HG03457 (cell line): ENCODE measurements around the gene PYCR2.
A peak's percentile ranks its signal among the peaks of the same experiment; 100 is the strongest.
"Not testable (repeated sequence)": the region's sequence is repeated elsewhere in the genome, so short reads cannot be mapped to it uniquely, and the experiment has no call there.

Experiments used
- ATAC-seq: cut with Tn5 transposase; IDR thresholded peaks from one replicate; pipeline ENCODE4 v1.9.1; 2021; ENCODE audit warnings: moderate number of reproducible peaks; ENCODE audit not compliant: unreplicated experiment

The PYCR2 gene

DNA sequence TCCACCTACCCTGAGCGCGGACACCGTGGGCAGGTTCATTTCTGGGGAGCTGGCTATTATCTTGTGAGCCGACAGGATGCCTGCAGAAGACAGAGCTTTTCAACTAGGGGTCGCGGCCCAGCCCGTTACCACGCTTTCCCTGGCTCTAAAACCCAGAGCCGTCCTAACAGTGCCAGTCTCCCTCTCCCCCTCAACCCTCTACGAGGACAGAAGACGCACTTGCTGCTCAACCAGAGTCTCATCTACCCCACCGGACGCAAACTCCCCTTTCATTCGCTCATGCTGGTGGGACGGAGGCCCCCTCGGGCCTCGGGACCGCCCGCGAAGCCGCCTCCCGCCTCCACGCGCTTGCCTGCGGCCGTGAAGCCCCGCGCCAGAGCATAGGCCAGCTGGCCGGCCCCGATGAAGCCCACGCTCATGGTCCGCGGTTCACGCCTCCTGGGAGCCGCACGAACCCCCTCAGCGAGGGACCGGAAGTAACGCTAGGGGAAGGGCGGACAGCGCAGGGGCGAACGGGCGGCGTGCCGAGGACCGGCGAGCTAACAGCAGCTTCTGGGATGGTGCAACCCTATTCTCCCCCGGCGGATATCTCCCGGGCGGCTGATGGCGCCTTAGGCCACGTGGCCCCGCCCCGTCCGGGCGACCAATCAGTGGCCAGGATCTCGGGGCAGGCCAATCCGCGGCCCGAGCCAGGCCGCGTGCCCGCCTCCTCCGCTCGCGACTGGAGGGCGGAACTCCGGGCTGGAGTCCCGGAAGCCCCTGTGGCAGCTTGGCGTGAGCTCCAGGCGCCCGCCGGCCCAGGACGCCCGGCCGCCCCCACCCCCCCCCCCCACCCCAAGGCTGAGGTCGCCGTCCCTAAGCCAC is at the start of gene PYCR2:
Gene PYCR2 (minus strand): TSS at position 559 of the 864 bp plus-strand sequence. CDS start 140 bp downstream, at position 419.
- ATAC-seq, result peak; percentile 97

DNA sequence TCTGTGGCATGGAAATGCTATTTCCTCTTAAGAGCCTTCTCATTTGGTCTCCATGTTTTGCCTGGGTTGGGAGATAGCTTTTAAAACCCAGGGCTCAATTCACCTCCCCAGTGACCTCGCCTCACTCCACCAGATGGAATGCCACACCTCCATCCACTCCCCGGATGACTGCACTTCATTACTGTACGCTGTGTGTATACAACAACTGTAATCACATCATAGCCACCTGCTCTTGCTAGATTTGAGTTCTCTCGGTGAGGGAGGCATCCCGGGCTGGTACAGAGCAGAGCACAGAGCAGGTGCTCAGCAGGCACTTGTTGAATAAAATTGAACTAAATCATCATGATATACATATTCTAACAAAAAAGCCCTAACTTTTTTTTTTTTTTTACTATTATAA is 49.1 kb upstream of the PYCR2 start:
- no peak for ATAC-seq

- ATAC-seq, result no peak
Observed at GRCh38 chr1:225972344-225973152, 48.5 kb upstream of the PYCR2 start.

- not testable (repeated sequence) for ATAC-seq
Observed at GRCh38 chr1:225970592-225971157, 46.6 kb upstream of the PYCR2 start.

GRCh38 chr1:225969751-225970150 is 45.7 kb upstream of the PYCR2 start:
- ATAC-seq, result not testable (repeated sequence)

DNA sequence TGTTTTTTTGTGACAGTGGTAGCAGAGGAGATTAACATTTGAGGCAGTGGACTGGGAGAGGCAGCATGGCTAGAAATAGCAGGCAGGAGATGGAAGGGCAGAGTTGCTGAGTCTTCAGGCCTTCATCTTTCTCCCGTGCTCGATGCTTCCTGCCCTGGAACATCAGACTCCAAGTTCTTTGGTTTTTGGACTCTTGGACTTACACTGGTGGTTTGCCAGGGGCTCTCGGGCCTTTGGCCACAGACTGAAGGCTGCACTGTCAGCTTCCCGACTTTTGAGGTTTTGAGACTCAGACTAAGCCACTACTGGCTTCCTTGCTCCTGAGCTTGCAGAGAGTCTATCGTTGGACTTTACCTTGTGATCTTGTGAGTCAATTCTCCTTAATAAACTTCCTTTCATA is 41.2 kb upstream of the PYCR2 start:
- no peak for ATAC-seq

DNA sequence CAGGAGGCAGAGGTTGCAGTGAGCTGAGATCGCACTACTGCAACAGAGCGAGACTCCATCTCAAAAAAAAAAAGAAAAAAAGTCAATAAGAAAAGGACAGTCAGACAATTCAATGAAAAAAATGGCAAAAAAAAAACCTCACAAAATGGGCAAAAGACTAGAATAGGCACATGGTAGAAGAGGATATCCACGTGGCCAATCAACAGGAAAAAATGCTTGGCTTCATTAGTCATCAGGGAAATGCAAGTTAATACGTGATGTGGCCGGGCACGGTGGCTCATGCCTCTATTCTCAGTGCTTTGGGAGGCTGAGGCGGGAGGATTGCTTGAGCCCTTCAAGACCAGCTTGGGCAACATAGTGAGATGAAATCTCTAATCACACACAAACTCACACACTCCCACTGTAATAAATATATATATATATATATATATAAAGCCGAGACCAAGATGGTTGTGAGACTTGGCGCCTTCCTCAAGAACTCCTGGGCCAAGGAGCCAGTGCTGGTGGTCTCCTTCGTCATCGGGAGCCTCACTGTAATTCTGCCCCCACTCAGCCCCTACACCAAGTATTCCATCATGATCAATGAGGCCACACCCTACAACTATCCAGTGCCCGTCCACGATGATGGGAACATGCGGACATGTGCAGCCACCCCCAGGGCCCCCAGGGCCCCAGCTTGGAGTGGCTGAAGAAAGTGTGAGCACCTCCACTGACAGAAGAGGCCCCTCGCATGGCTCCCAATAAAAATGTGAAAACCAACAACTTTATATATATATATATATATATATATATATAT is 39.9 kb upstream of the PYCR2 start:
- no peak for ATAC-seq

DNA sequence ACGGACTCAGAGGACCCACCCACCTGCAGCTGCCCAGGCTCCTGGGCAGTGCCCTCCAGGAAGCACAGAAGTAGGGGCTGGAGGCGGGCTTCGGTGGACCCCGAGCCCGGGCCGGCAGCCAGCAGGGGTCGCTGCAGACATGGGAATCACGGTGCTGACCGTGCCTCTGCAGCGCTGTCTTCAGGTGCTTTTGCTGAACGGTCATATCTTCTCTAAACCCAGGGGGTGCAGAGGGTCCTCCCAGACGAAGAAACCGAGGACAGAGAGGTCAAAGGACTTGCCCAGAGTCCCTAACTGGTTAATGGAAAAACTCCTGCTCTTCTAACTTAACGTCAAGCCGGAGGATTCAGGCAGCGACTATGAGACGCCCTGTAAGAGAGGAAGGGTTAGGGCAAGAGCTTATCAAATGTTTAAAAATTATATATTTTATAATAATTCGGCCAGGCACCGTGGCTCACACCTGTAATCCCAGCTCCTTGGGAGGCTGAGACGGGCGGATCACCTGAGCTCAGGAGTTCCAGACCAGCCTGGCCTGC is 38.5 kb upstream of the PYCR2 start:
- ATAC-seq, result no peak

DNA sequence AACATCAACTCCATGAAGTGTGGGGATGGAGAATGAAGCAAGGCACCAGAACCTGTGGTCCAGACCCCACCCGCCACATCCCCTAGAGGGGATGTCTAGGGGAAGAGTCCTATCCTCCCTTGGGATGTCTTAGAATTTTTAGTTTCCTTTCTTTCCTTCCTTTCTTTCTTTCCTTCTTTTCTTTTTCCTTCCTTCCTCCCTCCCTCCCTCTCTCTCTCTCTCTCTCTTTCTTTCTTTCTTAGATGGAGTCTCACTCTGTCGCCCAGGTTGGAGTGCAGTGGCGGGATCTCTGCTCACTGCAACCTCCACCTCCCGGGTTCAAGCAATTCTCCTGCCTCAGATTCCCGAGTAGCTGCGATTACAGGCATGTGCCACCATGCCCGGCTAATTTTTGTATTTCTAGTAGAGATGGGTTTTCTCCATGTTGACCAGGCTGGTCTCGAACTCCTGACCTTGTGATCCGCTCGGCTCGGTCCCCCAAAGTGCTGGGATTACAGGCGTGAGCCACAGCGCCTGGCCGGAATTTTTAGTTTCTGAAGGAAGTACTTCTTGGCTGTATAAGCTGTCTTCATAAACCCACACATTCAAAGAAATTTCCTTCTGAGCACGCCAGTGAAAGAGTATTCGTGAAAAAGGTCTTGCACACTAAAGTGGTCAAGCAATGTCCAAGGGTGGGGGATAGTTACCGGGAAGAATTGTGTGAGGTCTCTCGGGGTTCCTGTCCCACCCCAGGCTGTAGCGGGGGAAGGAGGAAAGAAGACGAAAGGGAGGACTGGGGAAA is 37.8 kb upstream of the PYCR2 start:
- no peak for ATAC-seq

GRCh38 chr1:225958041-225958440 is 34.0 kb upstream of the PYCR2 start:
- no peak for ATAC-seq

GRCh38 chr1:225954753-225955152 is 30.7 kb upstream of the PYCR2 start:
- ATAC-seq, result no peak

DNA sequence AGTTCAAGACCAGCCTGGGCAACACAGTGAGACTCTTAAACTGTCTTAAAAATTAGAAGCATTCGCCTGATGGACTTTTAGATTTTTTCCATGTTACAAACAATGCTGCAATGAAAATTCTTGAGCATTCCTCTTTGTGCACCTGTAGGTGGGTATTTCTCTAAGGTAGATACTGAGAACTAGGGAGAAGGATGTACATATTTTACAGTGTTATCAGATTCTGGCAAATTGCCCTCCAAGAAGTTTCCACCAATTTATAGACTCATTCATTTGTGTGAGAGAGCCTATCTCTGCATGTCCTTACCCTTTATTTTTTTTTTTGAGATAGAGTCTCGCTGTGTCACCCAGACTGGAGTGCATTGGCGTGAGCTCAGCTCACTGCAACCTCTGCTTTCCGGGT is 29.3 kb upstream of the PYCR2 start:
- ATAC-seq, result no peak

- no peak for ATAC-seq
Observed at GRCh38 chr1:225950905-225951497, 27.0 kb upstream of the PYCR2 start.

GRCh38 chr1:225949041-225949440 is 25.0 kb upstream of the PYCR2 start:
- no peak for ATAC-seq

DNA sequence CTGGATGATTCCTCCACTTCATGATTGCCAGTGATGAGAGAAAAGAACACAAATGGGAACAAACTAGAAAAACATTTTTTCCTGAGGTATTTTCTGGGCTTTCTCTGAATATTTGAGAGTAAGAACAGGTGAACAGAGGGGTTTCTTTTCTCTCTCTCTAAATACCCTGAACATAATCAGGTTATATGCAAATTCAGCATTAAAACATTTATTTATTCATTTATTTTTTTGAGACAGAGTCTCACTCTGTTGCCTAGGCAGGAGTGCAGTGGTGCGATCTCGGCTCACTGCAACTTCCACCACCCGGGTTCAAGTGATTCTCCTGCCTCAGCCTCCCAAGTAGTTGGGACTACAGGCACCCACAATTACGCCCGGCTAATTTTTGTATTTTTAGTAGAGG is 22.8 kb upstream of the PYCR2 start:
- ATAC-seq, result no peak

- ATAC-seq, result no peak
Observed at GRCh38 chr1:225946082-225946620, 22.1 kb upstream of the PYCR2 start.

DNA sequence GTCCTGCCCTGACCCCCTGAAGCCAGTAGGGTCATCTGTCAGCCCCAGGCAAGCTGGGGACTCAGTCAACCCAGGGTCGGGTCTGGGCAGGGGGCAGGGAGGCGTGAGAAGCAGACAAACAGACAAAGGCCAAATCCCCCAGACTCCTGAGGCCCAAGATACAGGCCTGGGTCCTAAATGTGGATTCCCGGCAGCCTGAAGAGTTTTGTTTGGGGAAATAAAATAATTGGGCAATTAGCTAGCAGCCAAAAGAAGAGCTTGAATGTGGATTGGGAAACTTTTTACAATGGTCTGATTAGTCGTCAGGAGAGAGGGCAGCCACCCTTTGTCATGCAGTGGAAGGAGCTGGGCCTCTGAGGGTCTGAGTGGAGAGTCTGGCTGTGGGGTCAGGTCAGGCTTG is 21.5 kb upstream of the PYCR2 start:
- no peak for ATAC-seq

DNA sequence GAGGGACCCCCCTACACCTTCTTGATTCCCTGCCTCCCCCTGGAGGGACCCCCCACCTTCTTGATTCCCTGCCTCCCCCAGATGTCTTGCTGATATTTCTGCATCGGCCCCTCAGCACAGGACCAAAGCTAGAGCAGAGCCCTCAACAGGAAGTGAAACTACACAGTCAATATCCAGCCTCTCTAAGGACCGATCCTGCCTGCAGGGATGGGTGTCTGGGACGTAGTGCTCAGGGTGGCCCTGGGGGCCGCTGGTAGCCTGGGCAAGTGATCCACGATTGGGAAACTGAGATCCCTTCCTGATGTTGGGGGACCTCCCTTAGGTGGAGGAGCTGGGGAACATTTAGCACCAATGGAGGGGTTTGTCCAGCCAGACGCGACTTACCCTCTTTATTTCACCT is 20.9 kb upstream of the PYCR2 start:
- ATAC-seq, result no peak

DNA sequence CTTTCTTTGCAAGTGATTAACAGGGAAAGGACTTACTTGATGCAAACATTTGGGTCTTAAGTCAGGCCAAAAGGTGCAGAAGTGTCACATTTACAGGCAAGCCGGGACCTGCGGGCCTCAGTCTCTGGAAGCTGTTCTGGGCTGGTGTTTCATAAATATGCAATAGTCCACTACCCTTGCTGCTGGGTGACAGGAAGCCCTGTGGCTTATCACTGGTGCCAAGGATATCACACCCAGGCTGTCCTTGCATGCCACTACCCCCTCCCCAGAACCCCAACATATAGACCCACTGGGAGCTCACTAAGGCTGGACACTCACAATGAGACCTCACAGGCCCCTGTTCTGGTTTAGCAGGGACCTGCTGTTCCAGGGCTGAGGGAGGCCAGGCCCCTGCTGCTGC is 20.3 kb upstream of the PYCR2 start:
- no peak for ATAC-seq
